DND-41 (cell line): Measurements from ENCODE around the gene SLBP.

Source experiments
- CTCF ChIP-seq: IDR thresholded peaks from 2 replicates; pipeline ENCODE4 v1.5.1; 2012; ENCODE audit warnings: borderline replicate concordance, low read length, moderate library complexity, mild to moderate bottlenecking; ENCODE audit not compliant: poor library complexity, severe bottlenecking; ENCODE audit errors: extremely low read depth
- EZH2 ChIP-seq: IDR thresholded peaks from 3 replicates; pipeline ENCODE4 v1.6.1; 2012; ENCODE audit warnings: borderline replicate concordance, low read depth, mild to moderate bottlenecking, moderate library complexity, low read length, inconsistent platforms; ENCODE audit not compliant: severe bottlenecking

GRCh38 chr4:1756079-1756478 is 44.0 kb upstream of the SLBP start:
- TF ChIP-seq CTCF = no peak
- no peak for TF ChIP-seq EZH2
